WTC11 (cell line): ENCODE measurements around the gene PAM. TPM values are rescaled to one million over a fixed set of nuclear protein-coding genes. Genes with fewer than 3 reads are reported as not detected.

Source experiments
- ATAC-seq: fragments of 200-7000 bp; cut with Tn5 transposase; 2 replicates; pipeline ENCODE4 v1.10.0; 2021; ENCODE audit warnings: mild to moderate bottlenecking, moderate library complexity
- CTCF ChIA-PET: fragments of 300-600 bp; sonication (Branson Sonifier 250); formaldehyde crosslinking; loops from one replicate; lab custom pipeline; 2021; ENCODE audit warnings: antibody characterized with exemption; lab: Charles Lee
- POLR2A ChIA-PET: fragments of 350-600 bp; sonication (Branson Sonifier 250); formaldehyde crosslinking; loops from one replicate; lab custom pipeline; 2021; ENCODE audit warnings: antibody characterized with exemption; lab: Charles Lee
- DNase-seq: peaks from one replicate; pipeline ENCODE4 v3.0.0; 2021; ENCODE audit warnings: low spot score
- H3K27ac Mint-ChIP-seq: 2 replicates; pipeline ENCODE4 v1.8.0; 2021; ENCODE audit warnings: mixed read lengths
- H3K27me3 Mint-ChIP-seq: 2 replicates; pipeline ENCODE4 v1.8.0; 2021; ENCODE audit warnings: low read depth, mild to moderate bottlenecking, moderate library complexity, mixed read lengths
- H3K36me3 Mint-ChIP-seq: 2 replicates; pipeline ENCODE4 v1.8.0; 2021; ENCODE audit warnings: mixed read lengths
- H3K4me1 Mint-ChIP-seq: 2 replicates; pipeline ENCODE4 v1.8.0; 2022; ENCODE audit warnings: mixed read lengths
- H3K4me3 Mint-ChIP-seq: 2 replicates; pipeline ENCODE4 v1.8.0; 2021; ENCODE audit warnings: mild to moderate bottlenecking, moderate library complexity, mixed read lengths
- H3K9me3 Mint-ChIP-seq: 2 replicates; pipeline ENCODE4 v1.8.0; 2021; ENCODE audit warnings: mixed read lengths
- ATF1 ChIP-seq: sonication (generic); formaldehyde crosslinking; IDR thresholded peaks from 2 replicates; pipeline ENCODE4 v1.8.1; 2023; ENCODE audit warnings: mild to moderate bottlenecking, moderate library complexity, missing genetic modification reagents
- ATF6 ChIP-seq: sonication (generic); formaldehyde crosslinking; IDR thresholded peaks from 2 replicates; pipeline ENCODE4 v1.8.1; 2023; ENCODE audit warnings: mild to moderate bottlenecking, missing genetic modification reagents
- CTCF ChIP-seq: fragments of 200-600 bp; IDR thresholded peaks from 2 replicates; pipeline ENCODE4 v1.8.0; 2022; ENCODE audit warnings: antibody characterized with exemption
- E2F1 ChIP-seq: sonication (generic); formaldehyde crosslinking; IDR thresholded peaks from 2 replicates; pipeline ENCODE4 v1.8.0; 2022; ENCODE audit warnings: mild to moderate bottlenecking, missing genetic modification reagents
- ETV6 ChIP-seq: sonication (generic); formaldehyde crosslinking; IDR thresholded peaks from 2 replicates; pipeline ENCODE4 v1.8.1; 2022; ENCODE audit warnings: mild to moderate bottlenecking, missing genetic modification reagents
- FOXK1 ChIP-seq: sonication (generic); formaldehyde crosslinking; IDR thresholded peaks from 2 replicates; pipeline ENCODE4 v1.8.0; 2022; ENCODE audit warnings: mild to moderate bottlenecking, moderate library complexity, missing genetic modification reagents
- HMGA2 ChIP-seq: fragments of 250-450 bp; sonication (Bioruptor Pico); IDR thresholded peaks from 2 replicates; pipeline ENCODE4 v1.4.0; 2021; ENCODE audit warnings: mild to moderate bottlenecking, moderate library complexity
- HMGXB4 ChIP-seq: sonication (generic); formaldehyde crosslinking; IDR thresholded peaks from 2 replicates; pipeline ENCODE4 v1.8.1; 2023; ENCODE audit warnings: mild to moderate bottlenecking, moderate library complexity, missing genetic modification reagents
- JAZF1 ChIP-seq: fragments of 250-450 bp; sonication (Bioruptor Pico); IDR thresholded peaks from 2 replicates; pipeline ENCODE4 v1.9.0; 2021; ENCODE audit warnings: moderate library complexity, mild to moderate bottlenecking, inconsistent platforms
- KAT7 ChIP-seq: sonication (generic); formaldehyde crosslinking; IDR thresholded peaks from 2 replicates; pipeline ENCODE4 v1.8.1; 2023; ENCODE audit warnings: missing genetic modification reagents, mild to moderate bottlenecking, borderline replicate concordance
- NFATC4 ChIP-seq: fragments of 250-450 bp; sonication (Bioruptor Pico); IDR thresholded peaks from 2 replicates; pipeline ENCODE4 v1.9.0; 2021; ENCODE audit warnings: mild to moderate bottlenecking
- NFE2L1 ChIP-seq: sonication (generic); formaldehyde crosslinking; IDR thresholded peaks from 2 replicates; pipeline ENCODE4 v1.8.1; 2023; ENCODE audit warnings: missing genetic modification reagents
- PRDM15 ChIP-seq: sonication (generic); formaldehyde crosslinking; IDR thresholded peaks from 2 replicates; pipeline ENCODE4 v1.8.0; 2022; ENCODE audit warnings: missing genetic modification reagents
- SMAD3 ChIP-seq: sonication (generic); formaldehyde crosslinking; IDR thresholded peaks from 2 replicates; pipeline ENCODE4 v1.8.0; 2022; ENCODE audit warnings: missing genetic modification reagents, mild to moderate bottlenecking, borderline replicate concordance
- SOX15 ChIP-seq: fragments of 250-450 bp; sonication (Bioruptor Pico); IDR thresholded peaks from 2 replicates; pipeline ENCODE4 v1.9.0; 2021; ENCODE audit warnings: mild to moderate bottlenecking
- TCF7 ChIP-seq: sonication (generic); formaldehyde crosslinking; IDR thresholded peaks from 2 replicates; pipeline ENCODE4 v1.8.0; 2022; ENCODE audit warnings: mild to moderate bottlenecking, low read depth, missing genetic modification reagents, moderate library complexity
- TP53 ChIP-seq: sonication (generic); formaldehyde crosslinking; IDR thresholded peaks from 2 replicates; pipeline ENCODE4 v1.8.1; 2023; ENCODE audit warnings: mild to moderate bottlenecking, missing genetic modification reagents
- USF2 ChIP-seq: sonication (generic); formaldehyde crosslinking; IDR thresholded peaks from 2 replicates; pipeline ENCODE4 v1.8.1; 2023; ENCODE audit warnings: mild to moderate bottlenecking, missing genetic modification reagents, moderate library complexity
- ZMAT4 ChIP-seq: fragments of 250-450 bp; sonication (Bioruptor Pico); IDR thresholded peaks from 2 replicates; pipeline ENCODE4 v1.9.0; 2021; ENCODE audit warnings: mild to moderate bottlenecking
- ZNF219 ChIP-seq: sonication (generic); formaldehyde crosslinking; IDR thresholded peaks from 2 replicates; pipeline ENCODE4 v1.8.0; 2023; ENCODE audit warnings: missing genetic modification reagents, mild to moderate bottlenecking, borderline replicate concordance
- ZNF232 ChIP-seq: sonication (generic); formaldehyde crosslinking; IDR thresholded peaks from 2 replicates; pipeline ENCODE4 v1.8.0; 2022; ENCODE audit warnings: mild to moderate bottlenecking, missing genetic modification reagents
- ZNF671 ChIP-seq: fragments of 250-450 bp; sonication (Bioruptor Pico); IDR thresholded peaks from 2 replicates; pipeline ENCODE4 v1.8.0; 2021; ENCODE audit warnings: mild to moderate bottlenecking
- ZSCAN18 ChIP-seq: fragments of 250-450 bp; sonication (Bioruptor Pico); IDR thresholded peaks from 2 replicates; pipeline ENCODE4 v2.1.2; 2022; ENCODE audit warnings: mild to moderate bottlenecking, moderate library complexity
- total RNA-seq: library from RNA; stranded (reverse); gene quantifications from 3 replicates; pipeline ENCODE4 v1.2.3, GENCODE V29; 2021

The PAM gene
- total RNA-seq, 1 experiment from 2014 or later, result 52.3 TPM

- TF ChIP-seq KAT7 (CRISPR knock-in tag) (no peak), ZNF219 (CRISPR knock-in tag) (no peak), NFATC4 (CRISPR knock-in tag) (no peak), TCF7 (CRISPR knock-in tag) (no peak), JAZF1 (CRISPR knock-in tag) (no peak), USF2 (CRISPR knock-in tag) (no peak)
- TF ChIP-seq, all 79 proteins: peak for 0
These were observed 32.2 kb upstream of the PAM start (continued) for GRCh38 chr5:102722931-102723330.

GRCh38 chr5:102731693-102732092 is 23.4 kb upstream of the PAM start:
- Mint-ChIP-seq H3K9me3 (peaks cover 6% of the 10 kb centered on the region), H3K36me3 (no peaks in the 10 kb centered on the region), H3K4me3 (no peak overlapping the region), H3K27me3 (no peaks in the 10 kb centered on the region; the same call in 1 of the 2 replicates), H3K27ac (no peak overlapping the region), H3K4me1 (no peaks in the 10 kb centered on the region)
- POLR2A ChIA-PET, result no interaction called here
- CTCF ChIA-PET, result no interaction called here
- DNase-seq, result no peak
- no peak for ATAC-seq
- TF ChIP-seq ZMAT4 (CRISPR knock-in tag) (no peak), TP53 (CRISPR knock-in tag) (no peak), ATF1 (no peak), ZNF232 (CRISPR knock-in tag) (no peak), PRDM15 (CRISPR knock-in tag) (no peak), ATF6 (no peak), ZNF671 (no peak), NFATC4 (CRISPR knock-in tag) (no peak), ZSCAN18 (CRISPR knock-in tag) (no peak), E2F1 (no peak), SOX15 (no peak), HMGXB4 (no peak), FOXK1 (no peak), HMGA2 (CRISPR knock-in tag) (no peak), ETV6 (CRISPR knock-in tag) (no peak), CTCF (no peak), SMAD3 (CRISPR knock-in tag) (no peak), NFE2L1 (CRISPR knock-in tag) (no peak), KAT7 (CRISPR knock-in tag) (no peak)
